IMR-90 (cell line): ENCODE data around the gene ARL8B. TPM values are rescaled to one million over a fixed set of nuclear protein-coding genes. Genes with fewer than 3 reads are reported as not detected.

Experiments used
- ATAC-seq: fragments of 200-7000 bp; cut with Tn5 transposase; 2 replicates; pipeline ENCODE4 v1.9.1; 2020; ENCODE audit warnings: low read depth, mild to moderate bottlenecking, moderate library complexity
- BruUV-seq: library from RNA; stranded (reverse); fragments of 400-500 nt; replicated peaks from 2 replicates; lab custom pipeline; 2021; lab: Mats Ljungman, UMichigan
- CTCF ChIA-PET: fragments of 300-600 bp; formaldehyde crosslinking; extraction: SDS; loops from one replicate; lab custom pipeline; 2021; ENCODE audit warnings: antibody characterized with exemption; lab: Yijun Ruan, JAX
- POLR2A ChIA-PET: fragments of 300-600 bp; sonication (Branson Sonifier 250); formaldehyde crosslinking; loops from one replicate; lab custom pipeline; 2022; ENCODE audit warnings: antibody characterized with exemption; ENCODE audit not compliant: unreplicated experiment; lab: Charles Lee
- DNase-seq: peaks from one replicate; pipeline ENCODE4 v3.0.0; 2013
- H2AFZ ChIP-seq: replicated peaks from 2 replicates; pipeline ENCODE3; 2013; ENCODE audit warnings: low read length, mild to moderate bottlenecking; ENCODE audit not compliant: poor library complexity
- H2AK5ac ChIP-seq: 2 replicates; pipeline ENCODE4 v1.6.1; 2013; ENCODE audit warnings: low read depth, low read length, inconsistent platforms
- H2AK9ac ChIP-seq: replicated peaks from 2 replicates; pipeline ENCODE3; 2013; ENCODE audit warnings: mild to moderate bottlenecking, low read depth, low read length, moderate library complexity; ENCODE audit not compliant: poor library complexity
- H2BK120ac ChIP-seq: 2 replicates; pipeline ENCODE4 v1.6.1; 2013; ENCODE audit warnings: low read depth, low read length, inconsistent platforms
- H2BK15ac ChIP-seq: 3 replicates; pipeline ENCODE4 v1.6.1; 2013; ENCODE audit warnings: low read depth, low read length, inconsistent platforms
- H2BK20ac ChIP-seq: 2 replicates; pipeline ENCODE4 v1.6.1; 2013; ENCODE audit warnings: low read depth, mild to moderate bottlenecking, inconsistent platforms, low read length, moderate library complexity
- H2BK5ac ChIP-seq: 2 replicates; pipeline ENCODE4 v1.6.1; 2013; ENCODE audit warnings: mild to moderate bottlenecking, low read depth, low read length, inconsistent platforms; ENCODE audit not compliant: poor library complexity, severe bottlenecking
- H3K14ac ChIP-seq: replicated peaks from 2 replicates; pipeline ENCODE4 v1.6.1; 2013; ENCODE audit warnings: low read depth, low read length, inconsistent platforms
- H3K18ac ChIP-seq: 2 replicates; pipeline ENCODE4 v1.6.1; 2013; ENCODE audit warnings: low read depth, low read length, control low read depth
- H3K23ac ChIP-seq: 2 replicates; pipeline ENCODE4 v1.6.1; 2013; ENCODE audit warnings: low read depth, low read length, inconsistent platforms
- H3K27ac ChIP-seq: 2 replicates; pipeline ENCODE4 v1.5.1; 2013; ENCODE audit warnings: mild to moderate bottlenecking, control low read depth, low read length; ENCODE audit not compliant: insufficient read depth
- H3K27me3 ChIP-seq: 2 replicates; pipeline ENCODE4 v1.6.1; 2013; ENCODE audit warnings: low read length; ENCODE audit not compliant: control insufficient read depth, insufficient read depth
- H3K36me3 ChIP-seq: 2 replicates; pipeline ENCODE4 v1.6.1; 2013; ENCODE audit warnings: low read length, mixed read lengths; ENCODE audit not compliant: control insufficient read depth, insufficient read depth
- H3K4ac ChIP-seq: 2 replicates; pipeline ENCODE4 v1.6.1; 2013; ENCODE audit warnings: low read depth, low read length, inconsistent platforms
- H3K4me1 ChIP-seq: 2 replicates; pipeline ENCODE4 v1.6.1; 2013; ENCODE audit warnings: low read length, mixed read lengths; ENCODE audit not compliant: control insufficient read depth, insufficient read depth
- H3K4me2 ChIP-seq: 2 replicates; pipeline ENCODE4 v1.6.1; 2013; ENCODE audit warnings: low read depth, mild to moderate bottlenecking, control low read depth, low read length, moderate library complexity
- H3K4me3 ChIP-seq: 2 replicates; pipeline ENCODE4 v1.5.1; 2013; ENCODE audit warnings: low read depth, mild to moderate bottlenecking, control low read depth, low read length, moderate library complexity; ENCODE audit not compliant: insufficient read depth
- H3K56ac ChIP-seq: 2 replicates; pipeline ENCODE4 v1.6.1; 2013; ENCODE audit warnings: low read length, inconsistent platforms; ENCODE audit not compliant: insufficient read depth; ENCODE audit errors: extremely low read depth
- H3K79me1 ChIP-seq, 2 experiments: 2 replicates each; pipeline ENCODE4 v1.6.1; 2013; ENCODE audit warnings: low read length in 2 of 2, inconsistent platforms in 1 of 2, low read depth in 1 of 2
- H3K9ac ChIP-seq: 2 replicates; pipeline ENCODE4 v1.6.1; 2013; ENCODE audit warnings: low read depth, low read length, control low read depth
- H3K9me1 ChIP-seq: 2 replicates; pipeline ENCODE4 v1.6.1; 2013; ENCODE audit warnings: low read length, inconsistent platforms; ENCODE audit not compliant: insufficient read depth
- H3K9me3 ChIP-seq: 2 replicates; pipeline ENCODE4 v1.6.1; 2013; ENCODE audit warnings: low read length; ENCODE audit not compliant: control insufficient read depth, insufficient read depth
- H4K20me1 ChIP-seq: 2 replicates; pipeline ENCODE4 v1.6.1; 2013; ENCODE audit warnings: low read length, inconsistent platforms; ENCODE audit not compliant: insufficient read depth
- H4K5ac ChIP-seq: 2 replicates; pipeline ENCODE4 v1.6.1; 2013; ENCODE audit warnings: mild to moderate bottlenecking, low read depth, low read length, control low read depth
- H4K8ac ChIP-seq, 2 experiments: 2 replicates each; pipeline ENCODE4 v1.6.1; 2013; ENCODE audit warnings: low read depth in 2 of 2, low read length in 2 of 2, control low read depth in 1 of 2, inconsistent platforms in 1 of 2
- H4K91ac ChIP-seq: 2 replicates; pipeline ENCODE4 v1.6.1; 2013; ENCODE audit warnings: low read depth, low read length, inconsistent platforms; ENCODE audit not compliant: insufficient read depth
- CEBPB ChIP-seq: IDR thresholded peaks from 2 replicates; pipeline ENCODE4 v1.6.1; 2012; ENCODE audit warnings: low read depth, low read length, improper control_type of control experiment
- CHD1 ChIP-seq: IDR thresholded peaks from 2 replicates; pipeline ENCODE4 v1.6.1; 2012; ENCODE audit warnings: low read depth, low read length, improper control_type of control experiment
- FOS ChIP-seq: fragments of 150-350 bp; IDR thresholded peaks from 2 replicates; pipeline ENCODE4 v1.6.1; 2016; ENCODE audit warnings: low read depth, low read length
- MAFK ChIP-seq: IDR thresholded peaks from 2 replicates; pipeline ENCODE4 v1.6.1; 2012; ENCODE audit warnings: low read depth, low read length, improper control_type of control experiment
- MAZ ChIP-seq: IDR thresholded peaks from 2 replicates; pipeline ENCODE4 v1.6.1; 2012; ENCODE audit warnings: low read depth, mild to moderate bottlenecking, low read length, improper control_type of control experiment, moderate library complexity, borderline replicate concordance
- POLR2A ChIP-seq: IDR thresholded peaks from 2 replicates; pipeline ENCODE4 v1.6.1; 2012; ENCODE audit warnings: mild to moderate bottlenecking, low read depth, low read length
- RAD21 ChIP-seq: IDR thresholded peaks from 2 replicates; pipeline ENCODE4 v1.6.1; 2012; ENCODE audit warnings: low read length, improper control_type of control experiment
- RCOR1 ChIP-seq: IDR thresholded peaks from 2 replicates; pipeline ENCODE4 v1.6.1; 2012; ENCODE audit warnings: mild to moderate bottlenecking, low read length, improper control_type of control experiment; ENCODE audit not compliant: insufficient replicate concordance
- RFX5 ChIP-seq: IDR thresholded peaks from 2 replicates; pipeline ENCODE4 v1.8.0; 2012; ENCODE audit warnings: low read depth, mild to moderate bottlenecking, low read length, moderate library complexity
- SMC3 ChIP-seq: fragments of 150-350 bp; IDR thresholded peaks from 2 replicates; pipeline ENCODE4 v1.6.1; 2016; ENCODE audit warnings: low read depth, mild to moderate bottlenecking, antibody characterized with exemption, low read length, moderate library complexity
- WGBS, 2 experiments: methylation state at CpG; one replicate each; pipeline versions ENCODE4 v1.1.5 to v1.1.7; 2013; ENCODE audit warnings: missing lambda C conversion rate in 2 of 2; ENCODE audit not compliant: insufficient read length in 1 of 2; ENCODE audit errors: extremely low coverage in 2 of 2; 5-methylcytosine and 5-hydroxymethylcytosine counted together
- dilution Hi-C: fragments of 300-500 bp; cut with HindIII; formaldehyde crosslinking; loops from one replicate; pipeline ENCODE4 v1.14.3; 2018; ENCODE audit warnings: low sequenced_read_pairs; ENCODE audit not compliant: unreplicated experiment
- in situ Hi-C: fragments of 300-500 bp; cut with MboI; formaldehyde crosslinking; loops from 3 replicates; pipeline ENCODE4 v1.14.3; 2019; ENCODE audit warnings: low sequenced_read_pairs, inconsistent platforms, mixed read lengths
- intact Hi-C: fragments of 100-400 bp; cut with micrococcal nuclease; formaldehyde crosslinking; loops from 2 replicates; pipeline ENCODE4 v1.10.0; 2022
- polyA plus RNA-seq, 3 experiments: library from polyadenylated mRNA; depleted of rRNA; stranded (reverse); fragments of >200 nt; gene quantifications; 2 replicates each; pipeline ENCODE4 v1.2.3, GENCODE V29; 2012; ENCODE audit warnings: low replicate concordance in 1 of 3
- total RNA-seq: library from RNA; depleted of rRNA; stranded (reverse); fragments of >200 nt; gene quantifications from 2 replicates; pipeline ENCODE4 v1.2.3, GENCODE V29; 2012
- TF ChIP-seq, protein P1 (sequence below): fragments of 150-350 bp; IDR thresholded peaks from 2 replicates; pipeline ENCODE4 v1.6.1; 2016; ENCODE audit warnings: low read depth, mild to moderate bottlenecking, low read length, moderate library complexity, borderline replicate concordance
- TF ChIP-seq, protein P2 (sequence below): fragments of 150-350 bp; IDR thresholded peaks from 2 replicates; pipeline ENCODE4 v1.6.1; 2017; ENCODE audit warnings: mild to moderate bottlenecking, antibody characterized with exemption, low read length, low read depth
- TF ChIP-seq, protein P3 (sequence below): conservative IDR thresholded peaks from 2 replicates; pipeline ENCODE4 v1.5.1; 2012; ENCODE audit warnings: mild to moderate bottlenecking, low read depth, low read length, improper control_type of control experiment

ARL8B gene
- total and polyA plus RNA-seq, 2 of the 4 experiments (the other 2 are of a cell fraction): 32.3 to 47.0 TPM

DNA sequence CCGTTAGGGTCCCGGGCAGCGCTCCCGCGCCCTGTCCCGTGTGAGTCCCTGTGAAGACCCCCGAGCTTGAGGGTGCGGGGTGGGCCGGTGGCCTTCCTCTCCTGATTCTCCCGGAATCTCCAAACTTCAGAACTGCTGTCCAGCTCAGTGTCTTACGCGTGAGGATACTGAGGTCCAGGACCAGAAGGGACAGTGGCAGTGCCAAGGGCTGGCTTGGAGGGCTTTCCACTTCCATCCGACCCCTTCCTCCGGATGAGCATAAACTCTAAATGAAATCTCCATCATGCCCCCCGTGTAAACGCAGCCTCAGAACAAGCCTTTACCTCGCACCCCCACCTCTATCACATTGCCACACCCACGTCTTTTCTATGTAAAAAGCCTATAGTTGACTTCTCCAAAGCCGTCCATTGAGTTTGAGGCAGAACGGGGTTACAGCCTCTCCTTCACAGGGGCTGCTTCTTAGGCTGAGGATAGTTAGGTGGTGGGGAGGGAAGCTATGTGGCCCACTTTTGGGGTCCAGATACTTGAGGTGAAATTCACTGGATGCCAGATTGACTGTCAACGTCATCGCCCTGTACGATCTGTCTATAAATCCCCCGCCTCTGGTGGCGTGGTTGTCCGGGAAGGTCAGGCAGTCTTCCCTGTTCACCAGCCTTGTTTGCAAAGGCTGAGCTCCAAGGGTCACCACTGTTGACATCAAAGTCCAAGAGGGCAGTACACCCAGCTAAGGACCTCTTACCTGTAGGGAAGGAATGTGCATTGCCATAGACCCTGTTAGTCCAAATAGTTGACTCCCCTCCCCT, 66.5 kb downstream of the ARL8B start:
- peak overlapping the region; percentile 10 to 14; a peak in 2 of 4 replicates for H4K8ac ChIP-seq
- TF ChIP-seq, protein P1, sequence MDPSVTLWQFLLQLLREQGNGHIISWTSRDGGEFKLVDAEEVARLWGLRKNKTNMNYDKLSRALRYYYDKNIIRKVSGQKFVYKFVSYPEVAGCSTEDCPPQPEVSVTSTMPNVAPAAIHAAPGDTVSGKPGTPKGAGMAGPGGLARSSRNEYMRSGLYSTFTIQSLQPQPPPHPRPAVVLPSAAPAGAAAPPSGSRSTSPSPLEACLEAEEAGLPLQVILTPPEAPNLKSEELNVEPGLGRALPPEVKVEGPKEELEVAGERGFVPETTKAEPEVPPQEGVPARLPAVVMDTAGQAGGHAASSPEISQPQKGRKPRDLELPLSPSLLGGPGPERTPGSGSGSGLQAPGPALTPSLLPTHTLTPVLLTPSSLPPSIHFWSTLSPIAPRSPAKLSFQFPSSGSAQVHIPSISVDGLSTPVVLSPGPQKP: no peak
- TF ChIP-seq RCOR1 (no peak), RAD21 (no peak), SMC3 (no peak), FOS (no peak), CEBPB (no peak), CHD1 (0 out of 2 replicates have a peak, but pooled peaks have one; percentile 30), RFX5 (no peak), MAFK (no peak), POLR2A (peak; percentile 18; the same call in 1 of the 2 replicates), MAZ (no peak)
- TF ChIP-seq, protein P2, sequence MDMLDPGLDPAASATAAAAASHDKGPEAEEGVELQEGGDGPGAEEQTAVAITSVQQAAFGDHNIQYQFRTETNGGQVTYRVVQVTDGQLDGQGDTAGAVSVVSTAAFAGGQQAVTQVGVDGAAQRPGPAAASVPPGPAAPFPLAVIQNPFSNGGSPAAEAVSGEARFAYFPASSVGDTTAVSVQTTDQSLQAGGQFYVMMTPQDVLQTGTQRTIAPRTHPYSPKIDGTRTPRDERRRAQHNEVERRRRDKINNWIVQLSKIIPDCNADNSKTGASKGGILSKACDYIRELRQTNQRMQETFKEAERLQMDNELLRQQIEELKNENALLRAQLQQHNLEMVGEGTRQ: no peak
- TF ChIP-seq, protein P3, sequence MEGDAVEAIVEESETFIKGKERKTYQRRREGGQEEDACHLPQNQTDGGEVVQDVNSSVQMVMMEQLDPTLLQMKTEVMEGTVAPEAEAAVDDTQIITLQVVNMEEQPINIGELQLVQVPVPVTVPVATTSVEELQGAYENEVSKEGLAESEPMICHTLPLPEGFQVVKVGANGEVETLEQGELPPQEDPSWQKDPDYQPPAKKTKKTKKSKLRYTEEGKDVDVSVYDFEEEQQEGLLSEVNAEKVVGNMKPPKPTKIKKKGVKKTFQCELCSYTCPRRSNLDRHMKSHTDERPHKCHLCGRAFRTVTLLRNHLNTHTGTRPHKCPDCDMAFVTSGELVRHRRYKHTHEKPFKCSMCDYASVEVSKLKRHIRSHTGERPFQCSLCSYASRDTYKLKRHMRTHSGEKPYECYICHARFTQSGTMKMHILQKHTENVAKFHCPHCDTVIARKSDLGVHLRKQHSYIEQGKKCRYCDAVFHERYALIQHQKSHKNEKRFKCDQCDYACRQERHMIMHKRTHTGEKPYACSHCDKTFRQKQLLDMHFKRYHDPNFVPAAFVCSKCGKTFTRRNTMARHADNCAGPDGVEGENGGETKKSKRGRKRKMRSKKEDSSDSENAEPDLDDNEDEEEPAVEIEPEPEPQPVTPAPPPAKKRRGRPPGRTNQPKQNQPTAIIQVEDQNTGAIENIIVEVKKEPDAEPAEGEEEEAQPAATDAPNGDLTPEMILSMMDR: no peak

More for the DNA sequence above, 66.5 kb downstream of the ARL8B start:
- Histone ChIP-seq H3K14ac (peak overlapping the region; percentile 46), H2BK120ac (peak overlapping the region; percentile 37; the same call in 1 of the 2 replicates), H4K20me1 (peaks cover 19% of the 10 kb centered on the region; the same call in 1 of the 2 replicates), H3K4me3 (peak overlapping the region; percentile 94), H2AK5ac (peak overlapping the region; percentile 66; the same call in 1 of the 2 replicates), H2BK5ac (peak overlapping the region; percentile 88), H3K9me3 (no peaks in the 10 kb centered on the region), H3K27me3 (no peaks in the 10 kb centered on the region), H2AK9ac (peak overlapping the region; percentile 98), H2AFZ (peak overlapping the region; percentile 95), H3K23ac (peak overlapping the region; percentile 90), H3K9me1 (peaks cover 12% of the 10 kb centered on the region; the same call in 1 of the 2 replicates), H3K4me2 (peak overlapping the region; percentile 84), H3K79me1 (peaks cover 0 to 35% of the 10 kb centered on the region in 2 experiments; a peak in 2 of 4 replicates), H3K4ac (peak overlapping the region; percentile 39), H2BK20ac (0 out of 2 replicates have a peak overlapping the region, but pooled peaks have one; percentile 18), H3K4me1 (peaks cover 2% of the 10 kb centered on the region), H3K27ac (peak overlapping the region; percentile 88), H4K91ac (peak overlapping the region; percentile 55), H3K56ac (peak overlapping the region; percentile 71), H3K18ac (peak overlapping the region; percentile 47), H2BK15ac (no peak overlapping the region), H4K5ac (peak overlapping the region; percentile 28), H3K36me3 (no peaks in the 10 kb centered on the region), H3K9ac (peak overlapping the region; percentile 92)
- TSS peak; percentile 5 for BruUV-seq
- CTCF ChIA-PET: no interaction called here
- dilution Hi-C loops: no loop called here
- 0% methylated on average over 1 of the region's 26 CpGs; no CpG with 5 or more reads in 1 of the 2 experiments for WGBS, 2 experiments
- ATAC-seq: no peak; the same call in 1 of the 2 replicates
- in situ Hi-C loops: no loop called here
- POLR2A ChIA-PET: no interaction called here
- intact Hi-C loops: loop anchor here (5.0 kb wide), 3 partner anchors 51 to 531 kb away; no protein-coding TSS in a partner anchor
- DNase-seq: peak; percentile 17
